Spleen (tissue), 11 donors: Measurements from ENCODE around the gene RBMS1. TPM values are rescaled to one million over a fixed set of nuclear protein-coding genes. Genes with fewer than 3 reads are reported as not detected.
A peak's percentile ranks its signal among the peaks of the same experiment; 100 is the strongest.

Experiments used
- DNase-seq: peaks from one replicate; pipeline ENCODE4 v3.0.0-alpha.2; 2020
- H3K27ac ChIP-seq, 8 donors: fragments of 200-600 bp; sonication (generic) in 7 of 8; 1 replicate in 4 of 8; 2 replicates in 4 of 8; pipeline versions ENCODE4 v1.5.0 to v1.8.0; 2016 to 2021; ENCODE audit warnings: inconsistent platforms in 4 of 8, mild to moderate bottlenecking in 4 of 8, moderate library complexity in 1 of 8
- H3K27me3 ChIP-seq, 7 donors: fragments of 200-600 bp; sonication (generic) in 6 of 7; replicated peaks in 1 of 7; 1 replicate in 4 of 7; 2 replicates in 3 of 7; pipeline versions ENCODE4 v1.5.0 to v1.8.0; 2016 to 2021; ENCODE audit warnings: inconsistent platforms in 3 of 7, mild to moderate bottlenecking in 1 of 7
- H3K36me3 ChIP-seq, 6 donors: fragments of 200-600 bp; sonication (generic) in 5 of 6; 1 replicate in 4 of 6; 2 replicates in 2 of 6; pipeline versions ENCODE4 v1.5.0 to v1.8.0; 2016 to 2021; ENCODE audit warnings: inconsistent platforms in 2 of 6
- H3K4me1 ChIP-seq, 6 donors: fragments of 200-600 bp; sonication (generic) in 5 of 6; 1 replicate in 3 of 6; 2 replicates in 3 of 6; pipeline versions ENCODE4 v1.5.0 to v1.8.0; 2016 to 2021; ENCODE audit warnings: inconsistent platforms in 3 of 6
- H3K4me3 ChIP-seq, 8 donors: fragments of 200-600 bp; sonication (generic) in 7 of 8; 1 replicate in 4 of 8; 2 replicates in 4 of 8; pipeline versions ENCODE4 v1.5.0 to v1.8.0; 2016 to 2021; ENCODE audit warnings: inconsistent platforms in 4 of 8, mild to moderate bottlenecking in 4 of 8, moderate library complexity in 2 of 8
- H3K9me3 ChIP-seq, 8 donors: fragments of 200-600 bp; sonication (generic) in 7 of 8; 1 replicate in 4 of 8; 2 replicates in 4 of 8; pipeline versions ENCODE4 v1.5.0 to v1.8.0; 2016 to 2021; ENCODE audit warnings: inconsistent platforms in 4 of 8
- POLR2A ChIP-seq, 3 donors: fragments of 450-650 bp; IDR thresholded peaks; one replicate each; pipeline ENCODE4 v1.5.1; 2017; ENCODE audit warnings: antibody characterized with exemption in 3 of 3, mild to moderate bottlenecking in 1 of 3
- POLR2AphosphoS5 ChIP-seq, 3 donors: sonication (generic); formaldehyde crosslinking; IDR thresholded peaks; one replicate each; pipeline ENCODE4 v1.5.1; 2017; ENCODE audit warnings: antibody characterized with exemption in 3 of 3
- WGBS, 5 donors: extraction: QIAGEN DNeasy Blood & Tissue Kit in 3 of 5; methylation state at CpG; one replicate each; pipeline versions ENCODE4 v1.1.5 to v1.1.7; 2013 to 2018; 5-methylcytosine and 5-hydroxymethylcytosine counted together
- intact Hi-C: fragments of 100-400 bp; cut with DNase I; formaldehyde crosslinking; loops from one replicate; pipeline ENCODE4 v1.15.0; 2023; ENCODE audit warnings: low total_unique reads
- polyA plus RNA-seq, 3 donors: library from polyadenylated mRNA; stranded (reverse); fragments of 200-250 nt; gene quantifications; one replicate each; pipeline ENCODE4 v1.2.1, GENCODE V29; 2013
- total RNA-seq, 7 donors: library from RNA; depleted of rRNA in 3 of 7; stranded (reverse); fragments of >200 nt in 3 of 7; fragmentation: NEBNext Ultra II Directional in 4 of 7; extraction: Animal tissue kit (Norgen Biotek cat#: 25700) in 4 of 7; gene quantifications; one replicate each; pipeline versions ENCODE4 v1.1.0 to v1.2.1, GENCODE V29; 2016 to 2021
- TF ChIP-seq, protein P1 (sequence below), 11 experiments: fragments of 200-600 bp in 7 of 11; fragments of 450-650 bp in 4 of 11; sonication (generic) in 4 of 11; IDR thresholded peaks in 8 of 11; conservative IDR thresholded peaks in 3 of 11; 1 replicate in 7 of 11; 2 replicates in 4 of 11; pipeline versions ENCODE4 v1.4.0 to v1.8.0; 2016 to 2021; ENCODE audit warnings: antibody characterized with exemption in 11 of 11, inconsistent platforms in 4 of 11, mild to moderate bottlenecking in 1 of 11
- donor health status: healthy with polysubstance abuse.
- donor health status: DM: no; HTN: no; CAD: no; lungs with moderate emphysema.
- donor health status: DM: no; HTN: no; CAD: no.
- donor health status: Bipolar disorder and iron deficiency.
- donor health status: healthy.
- donor health status: DM: no; HTN: no; CAD: no.
- donor health status: DM: yes; HTN: yes; CAD: no.

The RBMS1 gene
- total and polyA plus RNA-seq, 10 donors: 18.8 to 151 (median 118) TPM

GRCh38 chr2:160406591-160407392 is 86.8 kb downstream of the RBMS1 start:
- TF ChIP-seq, protein P1, sequence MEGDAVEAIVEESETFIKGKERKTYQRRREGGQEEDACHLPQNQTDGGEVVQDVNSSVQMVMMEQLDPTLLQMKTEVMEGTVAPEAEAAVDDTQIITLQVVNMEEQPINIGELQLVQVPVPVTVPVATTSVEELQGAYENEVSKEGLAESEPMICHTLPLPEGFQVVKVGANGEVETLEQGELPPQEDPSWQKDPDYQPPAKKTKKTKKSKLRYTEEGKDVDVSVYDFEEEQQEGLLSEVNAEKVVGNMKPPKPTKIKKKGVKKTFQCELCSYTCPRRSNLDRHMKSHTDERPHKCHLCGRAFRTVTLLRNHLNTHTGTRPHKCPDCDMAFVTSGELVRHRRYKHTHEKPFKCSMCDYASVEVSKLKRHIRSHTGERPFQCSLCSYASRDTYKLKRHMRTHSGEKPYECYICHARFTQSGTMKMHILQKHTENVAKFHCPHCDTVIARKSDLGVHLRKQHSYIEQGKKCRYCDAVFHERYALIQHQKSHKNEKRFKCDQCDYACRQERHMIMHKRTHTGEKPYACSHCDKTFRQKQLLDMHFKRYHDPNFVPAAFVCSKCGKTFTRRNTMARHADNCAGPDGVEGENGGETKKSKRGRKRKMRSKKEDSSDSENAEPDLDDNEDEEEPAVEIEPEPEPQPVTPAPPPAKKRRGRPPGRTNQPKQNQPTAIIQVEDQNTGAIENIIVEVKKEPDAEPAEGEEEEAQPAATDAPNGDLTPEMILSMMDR (IDR thresholded peaks at IDR 0.05 in 8 of 11, conservative IDR thresholded peaks at IDR 0.05 in 3 of 11): peak in 1 of 11 experiments; percentile 3
- TF ChIP-seq POLR2AphosphoS5 (IDR thresholded peaks at IDR 0.05) (peak; percentile 76 to 93 (median 81)), POLR2A (IDR thresholded peaks at IDR 0.05) (peak in 2 of 3 donors; percentile 61 to 79)
- Histone ChIP-seq H3K9me3 (no peaks in the 10 kb centered on the region), H3K4me1 (peaks cover 53 to 86% (median 80%) of the 10 kb centered on the region in 6 donors), H3K4me3 (peak overlapping the region; percentile 60 to 96 (median 88)), H3K27ac (peak overlapping the region; percentile 89 to 100 (median 100)), H3K36me3 (no peaks in the 10 kb centered on the region), H3K27me3 (no peaks in the 10 kb centered on the region)
- WGBS, 5 donors: 0 to 2% (median 1%) methylated on average over 18 to 39 of the region's 39 CpGs
- DNase-seq: peak; percentile 94
- intact Hi-C loops: no loop called here

DNA sequence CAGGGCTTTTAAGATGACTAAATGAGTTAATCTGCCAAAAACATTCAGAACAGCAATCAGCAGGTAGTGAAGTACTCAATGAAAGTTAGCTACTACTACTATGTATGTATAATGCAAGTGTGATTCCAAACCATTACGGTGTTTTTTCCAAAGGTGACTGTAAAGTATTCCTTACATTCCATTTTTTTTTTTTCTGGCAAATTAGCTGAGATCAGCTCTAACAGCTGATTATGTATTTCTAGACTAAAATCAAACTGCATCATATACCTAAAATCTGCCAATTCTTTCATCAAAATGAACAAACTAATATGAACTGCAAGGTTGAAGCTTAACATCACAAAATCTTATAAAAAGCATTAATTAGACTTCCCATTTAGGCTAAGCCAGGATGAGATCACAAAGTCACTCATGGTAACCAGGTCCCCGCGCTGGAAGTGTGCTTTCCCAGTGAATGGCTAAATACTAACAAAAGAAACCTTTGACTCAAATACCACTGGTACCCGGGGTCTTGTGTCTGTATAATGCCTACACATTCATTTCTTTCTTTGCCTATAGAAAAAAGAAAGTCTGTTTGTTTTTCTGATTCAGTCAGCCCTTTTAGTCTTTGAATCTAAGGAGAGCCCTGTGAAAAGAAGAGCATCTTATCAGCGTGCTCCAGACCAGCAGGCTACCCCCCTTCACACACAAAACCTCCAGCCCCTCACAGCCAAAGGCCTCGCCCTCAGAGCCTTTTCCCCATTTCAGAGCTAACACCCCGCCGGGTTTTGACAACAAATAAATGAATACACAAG is 88.3 kb downstream of the RBMS1 start:
- TF ChIP-seq, protein P1 (IDR thresholded peaks at IDR 0.05 in 8 of 11, conservative IDR thresholded peaks at IDR 0.05 in 3 of 11): no peak
- TF ChIP-seq POLR2AphosphoS5 (IDR thresholded peaks at IDR 0.05): no peak
- no peak for TF ChIP-seq POLR2A (IDR thresholded peaks at IDR 0.05)
- H3K4me1 ChIP-seq: peaks cover 53 to 86% (median 80%) of the 10 kb centered on the region in 6 donors
- intact Hi-C loops: no loop called here
- no peaks in the 10 kb centered on the region for H3K9me3 ChIP-seq
- peak overlapping the region; percentile 60 to 96 (median 88) for H3K4me3 ChIP-seq
- H3K27me3 ChIP-seq: no peaks in the 10 kb centered on the region
- DNase-seq: no peak
- H3K36me3 ChIP-seq: no peaks in the 10 kb centered on the region
- peak overlapping the region; percentile 89 to 100 (median 100) for H3K27ac ChIP-seq
- 53 to 67% (median 61%) methylated on average over 8 of the region's 8 CpGs for WGBS, 5 donors

GRCh38 chr2:160402997-160403979 is 90.3 kb downstream of the RBMS1 start:
- DNase-seq: no peak
- Histone ChIP-seq H3K36me3 (no peaks in the 10 kb centered on the region), H3K27ac (peak overlapping the region in 7 of 8 donors; percentile 15 to 100 (median 55)), H3K4me3 (no peak overlapping the region), H3K4me1 (peaks cover 56 to 89% (median 88%) of the 10 kb centered on the region in 6 donors), H3K27me3 (no peaks in the 10 kb centered on the region), H3K9me3 (no peaks in the 10 kb centered on the region)
- intact Hi-C loops: no loop called here
- TF ChIP-seq POLR2AphosphoS5 (IDR thresholded peaks at IDR 0.05) (no peak), POLR2A (IDR thresholded peaks at IDR 0.05) (no peak)
- TF ChIP-seq, protein P1 (IDR thresholded peaks at IDR 0.05 in 8 of 11, conservative IDR thresholded peaks at IDR 0.05 in 3 of 11): no peak
- WGBS, 5 donors: 62 to 73% (median 65%) methylated on average over 5 of the region's 5 CpGs
